Urinary bladder (tissue), 4 donors: ENCODE data around the gene FREY1. TPM values are rescaled to one million over a fixed set of nuclear protein-coding genes. Genes with fewer than 3 reads are reported as not detected.
"Not testable (repeated sequence)": the region's sequence is repeated elsewhere in the genome, so short reads cannot be mapped to it uniquely, and the experiment has no call there.

Experiments used
- DNase-seq: peaks from one replicate; pipeline ENCODE4 v3.0.0-alpha.2; 2015; ENCODE audit errors: extremely low spot score
- H3K27ac ChIP-seq: one replicate; pipeline ENCODE4 v1.5.1; 2013; ENCODE audit warnings: low read depth, mild to moderate bottlenecking, moderate library complexity
- H3K36me3 ChIP-seq: one replicate; pipeline ENCODE4 v1.6.1; 2013; ENCODE audit warnings: mild to moderate bottlenecking, moderate library complexity; ENCODE audit not compliant: insufficient read depth
- H3K4me1 ChIP-seq: one replicate; pipeline ENCODE4 v1.6.1; 2013; ENCODE audit warnings: mild to moderate bottlenecking, moderate library complexity; ENCODE audit not compliant: insufficient read depth
- H3K4me3 ChIP-seq: one replicate; pipeline ENCODE4 v1.5.1; 2013; ENCODE audit warnings: low read depth, low read length
- WGBS: extraction: QIAGEN DNeasy Blood & Tissue Kit; methylation state at CpG from one replicate; pipeline ENCODE4 v1.1.7; 2013; 5-methylcytosine and 5-hydroxymethylcytosine counted together
- polyA plus RNA-seq: library from polyadenylated mRNA; stranded (reverse); fragments of 200-250 nt; gene quantifications from one replicate; pipeline ENCODE4 v1.2.3, GENCODE V29; 2013
- total RNA-seq: library from RNA; depleted of rRNA; stranded (reverse); fragments of >200 nt; gene quantifications from one replicate; pipeline ENCODE4 v1.2.3, GENCODE V29; 2014
- donor health status: healthy with polysubstance abuse.
- donor health status: healthy.

FREY1 gene
- total and polyA plus RNA-seq, 2 donors, result 0.37 to 0.58 TPM

- DNase-seq, H3K27ac ChIP-seq, H3K4me1 ChIP-seq, H3K36me3 ChIP-seq: not testable (repeated sequence)
- peak overlapping the region; percentile 57 for H3K4me3 ChIP-seq
- 2% methylated on average over 38 of the region's 59 CpGs for WGBS
These were observed 6.8 kb downstream of the FREY1 start for GRCh38 chr11:45900175-45900800.

GRCh38 chr11:45899448-45900174, 7.5 kb downstream of the FREY1 start:
- Histone ChIP-seq H3K4me1 (peaks cover 2% of the 10 kb centered on the region), H3K36me3 (no peaks in the 10 kb centered on the region), H3K27ac (no peak overlapping the region), H3K4me3 (peak overlapping the region; percentile 57)
- 1% methylated on average over 62 of the region's 62 CpGs for WGBS
- DNase-seq, result peak; percentile 76

GRCh38 chr11:45899086-45899447, 8.0 kb downstream of the FREY1 start:
- H3K4me1 ChIP-seq, result peaks cover 2% of the 10 kb centered on the region
- DNase-seq, result no peak
- 8% methylated on average over 3 of the region's 3 CpGs for WGBS
- no peak overlapping the region for H3K4me3 ChIP-seq
- H3K27ac ChIP-seq, result no peak overlapping the region
- no peaks in the 10 kb centered on the region for H3K36me3 ChIP-seq

- H3K4me3 ChIP-seq, result no peak overlapping the region
- no peak for DNase-seq
- no peak overlapping the region for H3K27ac ChIP-seq
- H3K36me3 ChIP-seq, result no peaks in the 10 kb centered on the region
- WGBS, result 91% methylated on average over 6 of the region's 6 CpGs
- peaks cover 2% of the 10 kb centered on the region for H3K4me1 ChIP-seq
These were observed 9.5 kb downstream of the FREY1 start for GRCh38 chr11:45897556-45897955.

- no peak overlapping the region for H3K4me3 ChIP-seq
- no peaks in the 10 kb centered on the region for H3K36me3 ChIP-seq
- H3K4me1 ChIP-seq, result peaks cover 2% of the 10 kb centered on the region
- 15% methylated on average over 19 of the region's 19 CpGs for WGBS
- H3K27ac ChIP-seq, result no peak overlapping the region
- no peak for DNase-seq
These were observed 10.6 kb downstream of the FREY1 start for GRCh38 chr11:45896422-45896984.

- no peak overlapping the region for H3K27ac ChIP-seq
- H3K36me3 ChIP-seq, result no peaks in the 10 kb centered on the region
- no peak overlapping the region for H3K4me3 ChIP-seq
- WGBS, result 90% methylated on average over 8 of the region's 8 CpGs
- peaks cover 2% of the 10 kb centered on the region for H3K4me1 ChIP-seq
- no peak for DNase-seq
These were observed 11.4 kb downstream of the FREY1 start for GRCh38 chr11:45895553-45896259.

- 85% methylated on average over 6 of the region's 6 CpGs for WGBS
- H3K4me3 ChIP-seq, result no peak overlapping the region
- no peak for DNase-seq
- no peaks in the 10 kb centered on the region for H3K36me3 ChIP-seq
- peaks cover 2% of the 10 kb centered on the region for H3K4me1 ChIP-seq
- no peak overlapping the region for H3K27ac ChIP-seq
These were observed 12.4 kb downstream of the FREY1 start for GRCh38 chr11:45894555-45895247.

- no peak for DNase-seq
- Histone ChIP-seq H3K36me3 (no peaks in the 10 kb centered on the region), H3K4me1 (no peaks in the 10 kb centered on the region), H3K27ac (no peak overlapping the region), H3K4me3 (no peak overlapping the region)
- WGBS, result 78% methylated on average over 5 of the region's 5 CpGs
These were observed 14.2 kb downstream of the FREY1 start for GRCh38 chr11:45892856-45893255.

- Histone ChIP-seq H3K4me3 (no peak overlapping the region), H3K4me1 (no peaks in the 10 kb centered on the region), H3K27ac (no peak overlapping the region), H3K36me3 (no peaks in the 10 kb centered on the region)
- no peak for DNase-seq
- 78% methylated on average over 9 of the region's 9 CpGs for WGBS
These were observed 16.1 kb downstream of the FREY1 start for GRCh38 chr11:45890886-45891550.

- Histone ChIP-seq H3K4me1 (no peaks in the 10 kb centered on the region), H3K36me3 (no peaks in the 10 kb centered on the region), H3K4me3 (no peak overlapping the region), H3K27ac (no peak overlapping the region)
- WGBS, result 86% methylated on average over 9 of the region's 9 CpGs
- no peak for DNase-seq
These were observed 17.1 kb downstream of the FREY1 start for GRCh38 chr11:45889966-45890365.

- H3K27ac ChIP-seq, result no peak overlapping the region
- 83% methylated on average over 8 of the region's 8 CpGs for WGBS
- DNase-seq, result no peak
- H3K4me3 ChIP-seq, result no peak overlapping the region
- H3K36me3 ChIP-seq, result no peaks in the 10 kb centered on the region
- no peaks in the 10 kb centered on the region for H3K4me1 ChIP-seq
These were observed 17.5 kb downstream of the FREY1 start for GRCh38 chr11:45889555-45889954.

GRCh38 chr11:45887587-45887986, 19.5 kb downstream of the FREY1 start:
- WGBS, result 86% methylated on average over 10 of the region's 10 CpGs
- no peak for DNase-seq

More at GRCh38 chr11:45887587-45887986, 19.5 kb downstream of the FREY1 start:
- no peak overlapping the region for H3K4me3 ChIP-seq
- no peak overlapping the region for H3K27ac ChIP-seq
- H3K36me3 ChIP-seq, result no peaks in the 10 kb centered on the region
- no peaks in the 10 kb centered on the region for H3K4me1 ChIP-seq
